Suprapubic skin (tissue), 4 donors: ENCODE data around the gene PPP1R11.

ENCODE experiments used
- CTCF ChIP-seq, 2 donors: fragments of 200-600 bp in 1 of 2; fragments of 450-650 bp in 1 of 2; sonication (generic) in 1 of 2; IDR thresholded peaks; one replicate each; pipeline ENCODE4 v1.5.1; 2016 to 2019; ENCODE audit warnings: antibody characterized with exemption in 2 of 2, mild to moderate bottlenecking in 1 of 2, moderate library complexity in 1 of 2
- EP300 ChIP-seq: sonication (generic); formaldehyde crosslinking; IDR thresholded peaks from one replicate; pipeline ENCODE4 v1.6.1; 2017; ENCODE audit warnings: antibody characterized with exemption
- POLR2A ChIP-seq, 2 donors: fragments of 450-650 bp; IDR thresholded peaks; one replicate each; pipeline ENCODE4 v1.6.1; 2017; ENCODE audit warnings: antibody characterized with exemption in 2 of 2, mild to moderate bottlenecking in 2 of 2, moderate library complexity in 2 of 2
- POLR2AphosphoS5 ChIP-seq, 3 donors: sonication (generic); formaldehyde crosslinking; IDR thresholded peaks; one replicate each; pipeline ENCODE4 v1.6.1; 2017; ENCODE audit warnings: antibody characterized with exemption in 3 of 3

GRCh38 chr6:30087876-30088275, 20.9 kb downstream of the PPP1R11 start:
- no peak for TF ChIP-seq EP300
- TF ChIP-seq CTCF (IDR thresholded peaks at IDR 0.05) = no peak
- TF ChIP-seq POLR2AphosphoS5 (IDR thresholded peaks at IDR 0.05) = no peak
- TF ChIP-seq POLR2A (IDR thresholded peaks at IDR 0.05) = no peak
